Fibroblast of villous mesenchyme (primary cell): Measurements from ENCODE around the gene EXPH5. TPM values are rescaled to one million over a fixed set of nuclear protein-coding genes. Genes with fewer than 3 reads are reported as not detected.

Experiments
- DNase-seq: peaks from one replicate; pipeline ENCODE4 v3.0.0-alpha.2; 2010; ENCODE audit warnings: low read depth
- H3K4me3 ChIP-seq: 2 replicates; pipeline ENCODE4 v1.5.1; 2011; ENCODE audit warnings: low read depth, mild to moderate bottlenecking, low read length
- CTCF ChIP-seq: IDR thresholded peaks from 2 replicates; pipeline ENCODE4 v1.5.1; 2012; ENCODE audit warnings: low read depth, mild to moderate bottlenecking, low read length; ENCODE audit not compliant: insufficient read depth
- total RNA-seq: library from RNA; depleted of rRNA; stranded (reverse); fragments of >200 nt; gene quantifications from 2 replicates; pipeline ENCODE4 v1.2.3, GENCODE V29; 2012

EXPH5 gene
- total RNA-seq, 1 donor, result 2.2 TPM

GRCh38 chr11:108580645-108581044 lies 12.9 kb downstream of the EXPH5 start:
- TF ChIP-seq CTCF, result no peak
- no peak overlapping the region for H3K4me3 ChIP-seq
- no peak for DNase-seq

GRCh38 chr11:108580043-108580442 lies 13.5 kb downstream of the EXPH5 start:
- H3K4me3 ChIP-seq, result no peak overlapping the region
- TF ChIP-seq CTCF, result no peak
- no peak for DNase-seq

- no peak overlapping the region for H3K4me3 ChIP-seq
- TF ChIP-seq CTCF, result no peak
- DNase-seq, result no peak
These were observed 17.0 kb downstream of the EXPH5 start for GRCh38 chr11:108576523-108576922.

- no peak for TF ChIP-seq CTCF
- no peak overlapping the region for H3K4me3 ChIP-seq
- no peak for DNase-seq
These were observed 18.9 kb downstream of the EXPH5 start for GRCh38 chr11:108574675-108575074.

- no peak overlapping the region for H3K4me3 ChIP-seq
- no peak for TF ChIP-seq CTCF
- DNase-seq, result no peak
These were observed 22.6 kb downstream of the EXPH5 start for GRCh38 chr11:108571001-108571400.

GRCh38 chr11:108569896-108570295 lies 23.7 kb downstream of the EXPH5 start:
- TF ChIP-seq CTCF, result no peak
- no peak overlapping the region for H3K4me3 ChIP-seq
- DNase-seq, result no peak

GRCh38 chr11:108568195-108568858 lies 25.2 kb downstream of the EXPH5 start:
- no peak overlapping the region for H3K4me3 ChIP-seq
- TF ChIP-seq CTCF, result no peak
- no peak for DNase-seq
